ENCODE results near the gene FAM107A. TPM values are rescaled to one million over a fixed set of nuclear protein-coding genes. Genes with fewer than 3 reads are reported as not detected.
"Not testable (repeated sequence)": the region's sequence is repeated elsewhere in the genome, so short reads cannot be mapped to it uniquely, and the experiment has no call there.

Gene FAM107A
- total RNA-seq, 1 experiment from 2014 or later: not detected

GRCh38 chr3:58528629-58529028, 48.6 kb downstream of the FAM107A start:
- Histone ChIP-seq H3K4me3 (ENCODE audit: low read depth, low read length, poor library complexity, severe bottlenecking) (no peak overlapping the region), H3K9me3 (ENCODE audit: low read depth, low read length, poor library complexity, severe bottlenecking) (no peaks in the 10 kb centered on the region), H3K36me3 (ENCODE audit: insufficient read depth, low read length, poor library complexity, severe bottlenecking) (no peaks in the 10 kb centered on the region), H3K27me3 (replicated peaks; ENCODE audit: insufficient read depth, low read depth, low read length, poor library complexity) (no peaks in the 10 kb centered on the region), H3K4me1 (ENCODE audit: insufficient read depth, low read length, poor library complexity, severe bottlenecking) (peaks cover 24% of the 10 kb centered on the region), H3K27ac (ENCODE audit: low read depth, low read length, poor library complexity, severe bottlenecking) (no peak overlapping the region)
- intact Hi-C loops (cut with micrococcal nuclease; ENCODE audit: unreplicated experiment): loop anchor here (5.0 kb wide), 2 partner anchors 36 to 221 kb away; partner anchors contain the start of genes HTD2, KCTD6 and RPP14
- TF ChIP-seq CTCF (conservative IDR thresholded peaks at IDR 0.05; ENCODE audit: low read depth, low read length) (no peak), EZH2 (IDR thresholded peaks at IDR 0.05; ENCODE audit: borderline replicate concordance, low read depth, low read length, poor library complexity, severe bottlenecking) (no peak)
- no TSS peak for BruUV-seq (replicated peaks)
- ChIA-PET POLR2A (ENCODE audit: low non-redundant PET) (no interaction called here), CTCF (no interaction called here)
- DNase-seq (ENCODE audit: low spot score): peak; percentile 40

DNA sequence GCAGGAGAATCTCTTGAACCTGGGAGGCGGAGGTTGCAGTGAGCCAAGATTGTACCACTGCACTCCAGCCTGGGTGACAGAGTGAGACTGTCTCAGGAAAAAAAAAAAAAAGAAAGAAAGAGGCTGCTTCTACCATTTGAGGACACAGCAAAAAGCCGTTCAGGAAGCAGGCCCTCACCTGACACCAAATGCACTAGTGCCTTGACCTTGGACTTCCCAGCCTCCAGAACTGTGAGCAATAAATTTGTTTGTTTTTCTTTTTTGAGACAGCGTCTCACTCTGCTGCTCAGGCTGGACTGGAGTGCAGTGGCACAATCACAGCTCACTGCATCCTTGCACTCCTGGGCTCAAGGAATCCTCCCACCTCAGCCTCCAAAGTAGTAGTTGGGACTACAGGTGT, 49.8 kb downstream of the FAM107A start:
- BruUV-seq (replicated peaks); CTCF ChIA-PET; H3K27ac ChIP-seq (ENCODE audit: low read depth, low read length, poor library complexity, severe bottlenecking); H3K36me3 ChIP-seq (ENCODE audit: insufficient read depth, low read length, poor library complexity, severe bottlenecking); H3K4me3 ChIP-seq (ENCODE audit: low read depth, low read length, poor library complexity, severe bottlenecking); POLR2A ChIA-PET (ENCODE audit: low non-redundant PET); DNase-seq (ENCODE audit: low spot score); H3K27me3 ChIP-seq (replicated peaks; ENCODE audit: insufficient read depth, low read depth, low read length, poor library complexity); H3K9me3 ChIP-seq (ENCODE audit: low read depth, low read length, poor library complexity, severe bottlenecking): not testable (repeated sequence)
- intact Hi-C loops (cut with micrococcal nuclease; ENCODE audit: unreplicated experiment): loop anchor here (5.0 kb wide), 2 partner anchors 35 to 220 kb away; partner anchors contain the start of genes HTD2, KCTD6 and RPP14
- H3K4me1 ChIP-seq (ENCODE audit: insufficient read depth, low read length, poor library complexity, severe bottlenecking): peaks cover 24% of the 10 kb centered on the region

- intact Hi-C loops (cut with micrococcal nuclease; ENCODE audit: unreplicated experiment): loop anchor here (5.0 kb wide), 2 partner anchors 34 to 219 kb away; partner anchors contain the start of genes HTD2, KCTD6 and RPP14
- no peaks in the 10 kb centered on the region for H3K9me3 ChIP-seq (ENCODE audit: low read depth, low read length, poor library complexity, severe bottlenecking)
- BruUV-seq (replicated peaks): no TSS peak
- H3K36me3 ChIP-seq (ENCODE audit: insufficient read depth, low read length, poor library complexity, severe bottlenecking): no peaks in the 10 kb centered on the region
- CTCF ChIA-PET: no interaction called here
- H3K4me1 ChIP-seq (ENCODE audit: insufficient read depth, low read length, poor library complexity, severe bottlenecking): peaks cover 24% of the 10 kb centered on the region
- no peak for TF ChIP-seq EZH2 (IDR thresholded peaks at IDR 0.05; ENCODE audit: borderline replicate concordance, low read depth, low read length, poor library complexity, severe bottlenecking)
- TF ChIP-seq CTCF (conservative IDR thresholded peaks at IDR 0.05; ENCODE audit: low read depth, low read length): no peak
- DNase-seq (ENCODE audit: low spot score): peak; percentile 87
- H3K4me3 ChIP-seq (ENCODE audit: low read depth, low read length, poor library complexity, severe bottlenecking): no peak overlapping the region
- no peak overlapping the region for H3K27ac ChIP-seq (ENCODE audit: low read depth, low read length, poor library complexity, severe bottlenecking)
- H3K27me3 ChIP-seq (replicated peaks; ENCODE audit: insufficient read depth, low read depth, low read length, poor library complexity): no peaks in the 10 kb centered on the region
- POLR2A ChIA-PET (ENCODE audit: low non-redundant PET): no interaction called here
Measured at GRCh38 chr3:58526515-58526957, 50.7 kb downstream of the FAM107A start.

GRCh38 chr3:58524326-58524888, 52.8 kb downstream of the FAM107A start:
- POLR2A ChIA-PET (ENCODE audit: low non-redundant PET): interaction anchor here (0.7 kb wide), 1 partner anchor 18 kb away, joined by 3 read pairs; no protein-coding TSS in a partner anchor
- CTCF ChIA-PET: no interaction called here
- intact Hi-C loops (cut with micrococcal nuclease; ENCODE audit: unreplicated experiment): no loop called here
- DNase-seq (ENCODE audit: low spot score): no peak
- TF ChIP-seq EZH2 (IDR thresholded peaks at IDR 0.05; ENCODE audit: borderline replicate concordance, low read depth, low read length, poor library complexity, severe bottlenecking) (no peak), CTCF (conservative IDR thresholded peaks at IDR 0.05; ENCODE audit: low read depth, low read length) (no peak)
- no peaks in the 10 kb centered on the region for H3K36me3 ChIP-seq (ENCODE audit: insufficient read depth, low read length, poor library complexity, severe bottlenecking)
- peaks cover 23% of the 10 kb centered on the region for H3K4me1 ChIP-seq (ENCODE audit: insufficient read depth, low read length, poor library complexity, severe bottlenecking)
- no peaks in the 10 kb centered on the region for H3K9me3 ChIP-seq (ENCODE audit: low read depth, low read length, poor library complexity, severe bottlenecking)
- H3K4me3 ChIP-seq (ENCODE audit: low read depth, low read length, poor library complexity, severe bottlenecking): no peak overlapping the region
- H3K27ac ChIP-seq (ENCODE audit: low read depth, low read length, poor library complexity, severe bottlenecking): no peak overlapping the region
- BruUV-seq (replicated peaks): no TSS peak
- no peaks in the 10 kb centered on the region for H3K27me3 ChIP-seq (replicated peaks; ENCODE audit: insufficient read depth, low read depth, low read length, poor library complexity)

All from A673 (cell line).